ENCODE measurements around the gene EYS.

Gene EYS

DNA sequence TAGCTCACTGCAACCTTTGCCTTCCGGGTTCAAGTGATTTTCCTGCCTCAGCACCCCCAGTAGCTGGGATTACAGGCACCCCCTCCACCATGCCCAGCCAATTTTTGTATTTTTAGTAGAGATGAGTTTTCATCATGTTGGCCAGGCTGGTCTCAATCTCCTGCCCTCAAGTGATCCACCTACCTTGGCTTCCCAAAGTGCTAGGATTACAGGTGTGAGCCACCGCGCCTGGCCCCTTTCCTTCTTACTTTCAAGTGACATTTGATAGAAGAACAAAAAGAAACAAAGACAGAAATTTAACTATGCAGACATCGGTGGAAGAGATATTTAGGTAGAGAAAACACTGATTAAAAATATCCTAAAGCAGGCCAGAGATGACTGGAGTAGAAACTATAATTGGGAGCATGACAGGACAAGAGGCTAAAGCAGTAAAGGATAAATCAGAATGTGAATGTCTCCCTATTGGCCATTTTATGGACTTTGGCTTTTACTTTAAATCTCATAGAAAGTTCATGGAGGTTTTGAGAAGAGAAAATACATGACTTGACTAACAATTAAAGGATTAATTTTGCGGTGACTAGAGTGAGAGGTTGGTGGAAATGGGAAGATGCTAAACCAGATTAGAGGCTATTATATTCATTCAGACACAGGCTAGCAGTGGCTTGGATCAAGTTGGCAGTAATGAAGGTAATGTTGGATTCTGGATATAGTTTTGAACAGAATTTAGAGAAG is 2.2 kb upstream of the EYS start:
- DNase-seq (ENCODE audit: low spot score): no peak
- no peak for TF ChIP-seq CTCF (IDR thresholded peaks at IDR 0.05; ENCODE audit: extremely low read depth, insufficient read depth, missing control alignments)
- in situ Hi-C loops (cut with MboI; ENCODE audit: low pct_unique_long_range_greater_than_20kb, low sequenced_read_pairs, unreplicated experiment): no loop called here

GRCh38 chr6:65708162-65708561 is 1.1 kb upstream of the EYS start:
- no peak for TF ChIP-seq CTCF (IDR thresholded peaks at IDR 0.05; ENCODE audit: extremely low read depth, insufficient read depth, missing control alignments)
- DNase-seq (ENCODE audit: low spot score): no peak
- in situ Hi-C loops (cut with MboI; ENCODE audit: low pct_unique_long_range_greater_than_20kb, low sequenced_read_pairs, unreplicated experiment): no loop called here

- DNase-seq (ENCODE audit: low spot score): no peak
- TF ChIP-seq CTCF (IDR thresholded peaks at IDR 0.05; ENCODE audit: extremely low read depth, insufficient read depth, missing control alignments): no peak
- in situ Hi-C loops (cut with MboI; ENCODE audit: low pct_unique_long_range_greater_than_20kb, low sequenced_read_pairs, unreplicated experiment): no loop called here
Measured at GRCh38 chr6:65706436-65706835, 590 bp downstream of the EYS start.

DNA sequence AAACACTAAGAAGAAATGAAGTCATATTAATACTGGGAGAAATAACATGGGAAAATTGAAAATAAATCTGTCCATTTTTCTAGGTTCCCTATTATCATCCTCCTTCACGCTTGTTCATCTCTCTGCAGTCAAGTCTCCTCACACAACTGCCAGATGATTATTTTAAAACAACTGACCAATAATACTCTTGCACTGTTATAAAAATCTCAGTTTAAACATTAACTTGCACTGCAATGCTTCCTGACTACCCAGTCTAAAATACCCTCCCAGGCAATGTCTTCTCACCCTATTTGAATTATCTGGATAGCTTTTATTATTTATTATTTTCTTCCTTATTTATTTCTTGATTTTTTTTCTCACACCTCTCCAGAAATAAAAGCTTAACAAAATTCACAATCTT is 5.7 kb downstream of the EYS start:
- TF ChIP-seq CTCF (IDR thresholded peaks at IDR 0.05; ENCODE audit: extremely low read depth, insufficient read depth, missing control alignments): no peak
- in situ Hi-C loops (cut with MboI; ENCODE audit: low pct_unique_long_range_greater_than_20kb, low sequenced_read_pairs, unreplicated experiment): no loop called here
- no peak for DNase-seq (ENCODE audit: low spot score)

DNA sequence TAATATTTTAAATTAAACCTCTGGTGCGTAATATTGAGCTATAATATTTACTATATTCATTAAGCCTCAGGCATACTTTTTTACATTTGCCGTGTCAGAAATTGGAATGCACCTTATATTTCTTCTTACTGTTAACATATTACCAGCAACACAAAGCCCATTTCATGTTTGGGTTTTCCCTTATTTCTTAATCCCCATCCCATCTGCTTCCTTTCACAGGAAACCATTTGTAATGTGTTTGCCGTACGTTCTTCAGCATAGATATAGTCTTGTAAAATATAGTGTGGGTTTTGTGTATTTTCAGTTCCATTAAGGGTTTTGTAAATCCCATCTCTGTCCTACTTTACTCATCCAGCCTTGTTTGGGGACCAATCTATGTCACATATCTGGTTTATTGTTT is 6.5 kb downstream of the EYS start:
- in situ Hi-C loops (cut with MboI; ENCODE audit: low pct_unique_long_range_greater_than_20kb, low sequenced_read_pairs, unreplicated experiment): no loop called here
- no peak for TF ChIP-seq CTCF (IDR thresholded peaks at IDR 0.05; ENCODE audit: extremely low read depth, insufficient read depth, missing control alignments)
- no peak for DNase-seq (ENCODE audit: low spot score)

GRCh38 chr6:65692109-65692508 is 14.9 kb downstream of the EYS start:
- in situ Hi-C loops (cut with MboI; ENCODE audit: low pct_unique_long_range_greater_than_20kb, low sequenced_read_pairs, unreplicated experiment): no loop called here
- no peak for DNase-seq (ENCODE audit: low spot score)
- TF ChIP-seq CTCF (IDR thresholded peaks at IDR 0.05; ENCODE audit: extremely low read depth, insufficient read depth, missing control alignments): no peak
